ENCODE data around the gene INSR. TPM values are rescaled to one million over a fixed set of nuclear protein-coding genes. Genes with fewer than 3 reads are reported as not detected.

INSR gene
- total RNA-seq (1 to 10 TPM; 1.2 to 2.2 TPM), polyA plus RNA-seq (under 1 TPM; 0.06 to 0.13 TPM)

GRCh38 chr19:7293762-7294557 is at the start of gene INSR:
Gene INSR, minus strand, starts transcription at chr19:7294414. Its CDS starts 523 bp downstream, at chr19:7293891.
- no peak within 1 kb of the TSS for H3K4me3 ChIP-seq (ENCODE audit: low read length in 2 of 2)
- no peaks in the 10 kb centered on the region for H3K36me3 ChIP-seq (ENCODE audit: insufficient read depth, low read length)
- peak in 4 of 5 donors; percentile 2 to 53 (median 6) for DNase-seq
- intact Hi-C loops (cut with micrococcal nuclease): loop anchor here (1.0 kb wide), 1 partner anchor 97 kb away; no protein-coding TSS in a partner anchor
- Mint-ChIP-seq H3K9me3 (no peaks in the 10 kb centered on the region), H3K27me3 (peaks cover 18 to 32% of the 10 kb centered on the region in 2 donors), H3K4me1 (peaks cover 2 to 15% (median 7%) of the 10 kb centered on the region in 4 donors), H3K27ac (peak within 1 kb of the TSS in 1 of 7 donors; percentile 43), H3K36me3 (no peaks in the 10 kb centered on the region), H3K4me3 (peak within 1 kb of the TSS; percentile 57 to 82 (median 72))
- CTCF ChIA-PET (ENCODE audit: partially characterized antibody): no interaction called here
- no peaks in the 10 kb centered on the region for H3K27me3 ChIP-seq (ENCODE audit: insufficient read depth, low read length)
- H3K4me1 ChIP-seq (ENCODE audit: insufficient read depth, low read length): peaks cover 10% of the 10 kb centered on the region
- no peaks in the 10 kb centered on the region for H3K9me3 ChIP-seq (ENCODE audit: control insufficient read depth in 1 of 2, low read length in 2 of 2)
- H3K27ac ChIP-seq (ENCODE audit: low read depth, low read length): no peak within 1 kb of the TSS
- POLR2A ChIA-PET (ENCODE audit: partially characterized antibody): interaction anchor here (0.8 to 1.1 kb wide), 2 partner anchors 96 to 97 kb away, joined by 3 read pairs; no protein-coding TSS in a partner anchor

- no peaks in the 10 kb centered on the region for H3K9me3 ChIP-seq (ENCODE audit: control insufficient read depth in 1 of 2, low read length in 2 of 2)
- DNase-seq: no peak
- H3K4me3 ChIP-seq (ENCODE audit: low read length in 2 of 2): no peak overlapping the region
- H3K9me3 Mint-ChIP-seq: peaks cover 0 to 4% (median 0%) of the 10 kb centered on the region in 8 donors
- CTCF ChIA-PET (ENCODE audit: partially characterized antibody): interaction anchor here (1.3 to 6.7 kb wide), 7 partner anchors 9 to 240 kb away, joined by 3 to 123 read pairs (median 21); partner anchors contain the start of gene ARHGEF18
- intact Hi-C loops (cut with micrococcal nuclease): no loop called here
- POLR2A ChIA-PET (ENCODE audit: partially characterized antibody): interaction anchor here (0.6 to 4.7 kb wide), 4 partner anchors 8 to 240 kb away, joined by 3 to 36 read pairs (median 13); partner anchors contain the start of gene ARHGEF18
- H3K4me1 Mint-ChIP-seq: peaks cover 47 to 68% (median 53%) of the 10 kb centered on the region in 4 donors
- H3K27me3 ChIP-seq (ENCODE audit: insufficient read depth, low read length): no peaks in the 10 kb centered on the region
- H3K27me3 Mint-ChIP-seq: no peaks in the 10 kb centered on the region
- H3K27ac ChIP-seq (ENCODE audit: low read depth, low read length): no peak overlapping the region
- no peaks in the 10 kb centered on the region for H3K36me3 ChIP-seq (ENCODE audit: insufficient read depth, low read length)
- H3K36me3 Mint-ChIP-seq: peaks cover 0 to 4% of the 10 kb centered on the region in 2 donors
- H3K4me3 Mint-ChIP-seq: peak overlapping the region in 1 of 8 donors; percentile 39
- peak overlapping the region in 2 of 7 donors; percentile 77 to 85 for H3K27ac Mint-ChIP-seq
- H3K4me1 ChIP-seq (ENCODE audit: insufficient read depth, low read length): peaks cover 71% of the 10 kb centered on the region
Measured at GRCh38 chr19:7342143-7342542, 47.9 kb upstream of the INSR start.

- peaks cover 44 to 65% (median 50%) of the 10 kb centered on the region in 4 donors for H3K4me1 Mint-ChIP-seq
- H3K36me3 Mint-ChIP-seq: peaks cover 0 to 2% of the 10 kb centered on the region in 2 donors
- Histone ChIP-seq H3K27ac (ENCODE audit: low read depth, low read length) (no peak overlapping the region), H3K27me3 (ENCODE audit: insufficient read depth, low read length) (no peaks in the 10 kb centered on the region), H3K36me3 (ENCODE audit: insufficient read depth, low read length) (no peaks in the 10 kb centered on the region), H3K4me1 (ENCODE audit: insufficient read depth, low read length) (peaks cover 67% of the 10 kb centered on the region), H3K9me3 (ENCODE audit: control insufficient read depth in 1 of 2, low read length in 2 of 2) (no peaks in the 10 kb centered on the region), H3K4me3 (ENCODE audit: low read length in 2 of 2) (no peak overlapping the region)
- ChIA-PET POLR2A (ENCODE audit: partially characterized antibody) (interaction anchor here (0.6 to 4.7 kb wide), 13 partner anchors 9 to 241 kb away, joined by 3 to 36 read pairs (median 4); partner anchors contain the start of gene ARHGEF18), CTCF (ENCODE audit: partially characterized antibody) (interaction anchor here (0.7 to 6.7 kb wide), 19 partner anchors 8 to 242 kb away, joined by 3 to 123 read pairs (median 3); partner anchors contain the start of gene ARHGEF18)
- H3K27me3 Mint-ChIP-seq: no peaks in the 10 kb centered on the region
- peak; percentile 70 to 81 (median 79) for DNase-seq
- peaks cover 0 to 6% (median 0%) of the 10 kb centered on the region in 8 donors for H3K9me3 Mint-ChIP-seq
- H3K27ac Mint-ChIP-seq: peak overlapping the region; percentile 54 to 92 (median 85)
- peak overlapping the region in 6 of 8 donors; percentile 17 to 72 (median 66) for H3K4me3 Mint-ChIP-seq
- intact Hi-C loops (cut with micrococcal nuclease): loop anchor here (2.0 kb wide), 2 partner anchors 238 to 478 kb away; no protein-coding TSS in a partner anchor
Measured at GRCh38 chr19:7340959-7341837, 47.0 kb upstream of the INSR start.

- DNase-seq: peak in 1 of 5 donors; percentile 25
- no peaks in the 10 kb centered on the region for H3K36me3 Mint-ChIP-seq
Measured at GRCh38 chr19:7337380-7338194, 43.4 kb upstream of the INSR start.

GRCh38 chr19:7336321-7336973 is 42.2 kb upstream of the INSR start:
- Histone ChIP-seq H3K27me3 (ENCODE audit: insufficient read depth, low read length) (no peaks in the 10 kb centered on the region), H3K36me3 (ENCODE audit: insufficient read depth, low read length) (no peaks in the 10 kb centered on the region), H3K27ac (ENCODE audit: low read depth, low read length) (no peak overlapping the region), H3K4me3 (ENCODE audit: low read length in 2 of 2) (no peak overlapping the region), H3K4me1 (ENCODE audit: insufficient read depth, low read length) (peaks cover 27% of the 10 kb centered on the region), H3K9me3 (ENCODE audit: control insufficient read depth in 1 of 2, low read length in 2 of 2) (no peaks in the 10 kb centered on the region)
- peaks cover 0 to 3% (median 0%) of the 10 kb centered on the region in 8 donors for H3K9me3 Mint-ChIP-seq
- intact Hi-C loops (cut with micrococcal nuclease): no loop called here
- H3K36me3 Mint-ChIP-seq: no peaks in the 10 kb centered on the region
- H3K27ac Mint-ChIP-seq: peak overlapping the region in 1 of 7 donors; percentile 41
- no peaks in the 10 kb centered on the region for H3K27me3 Mint-ChIP-seq
- CTCF ChIA-PET (ENCODE audit: partially characterized antibody): interaction anchor here (0.7 to 1.4 kb wide), 3 partner anchors 10 to 18 kb away, joined by 3 to 7 read pairs (median 5); partner anchors contain the start of gene ARHGEF18
- no peak for DNase-seq
- H3K4me1 Mint-ChIP-seq: peaks cover 22 to 31% (median 26%) of the 10 kb centered on the region in 4 donors
- POLR2A ChIA-PET (ENCODE audit: partially characterized antibody): interaction anchor here (0.6 to 1.6 kb wide), 4 partner anchors 9 to 216 kb away, joined by 4 to 7 read pairs (median 5); partner anchors contain the start of gene ARHGEF18
- no peak overlapping the region for H3K4me3 Mint-ChIP-seq

More at GRCh38 chr19:7337380-7338194, 43.4 kb upstream of the INSR start:
- CTCF ChIA-PET (ENCODE audit: partially characterized antibody): interaction anchor here (4.9 to 6.7 kb wide), 3 partner anchors 9 to 187 kb away, joined by 40 to 123 read pairs (median 50); partner anchors contain the start of gene ARHGEF18
- POLR2A ChIA-PET (ENCODE audit: partially characterized antibody): interaction anchor here (1.2 to 4.7 kb wide), 4 partner anchors 8 to 22 kb away, joined by 4 to 36 read pairs (median 6); partner anchors contain the start of gene ARHGEF18
- Mint-ChIP-seq H3K27ac (peak overlapping the region in 5 of 7 donors; percentile 17 to 68 (median 50)), H3K9me3 (peaks cover 0 to 3% (median 0%) of the 10 kb centered on the region in 8 donors), H3K4me1 (peaks cover 24 to 36% (median 31%) of the 10 kb centered on the region in 4 donors), H3K27me3 (no peaks in the 10 kb centered on the region), H3K4me3 (peak overlapping the region in 6 of 8 donors; percentile 7 to 71 (median 34))
- no peak overlapping the region for H3K4me3 ChIP-seq (ENCODE audit: low read length in 2 of 2)
- H3K27me3 ChIP-seq (ENCODE audit: insufficient read depth, low read length): no peaks in the 10 kb centered on the region
- intact Hi-C loops (cut with micrococcal nuclease): no loop called here
- H3K27ac ChIP-seq (ENCODE audit: low read depth, low read length): no peak overlapping the region
- peaks cover 37% of the 10 kb centered on the region for H3K4me1 ChIP-seq (ENCODE audit: insufficient read depth, low read length)
- H3K36me3 ChIP-seq (ENCODE audit: insufficient read depth, low read length): no peaks in the 10 kb centered on the region
- no peaks in the 10 kb centered on the region for H3K9me3 ChIP-seq (ENCODE audit: control insufficient read depth in 1 of 2, low read length in 2 of 2)

All from CD4-positive, alpha-beta memory T cell (primary cell).